C4-2B (cell line): ENCODE measurements around the gene SNAPC2.
A peak's percentile ranks its signal among the peaks of the same experiment; 100 is the strongest.
"Not testable (repeated sequence)": the region's sequence is repeated elsewhere in the genome, so short reads cannot be mapped to it uniquely, and the experiment has no call there.

Experiments
- H3K27ac ChIP-seq: fragments of 450-650 bp; 2 replicates; pipeline ENCODE4 v1.5.1; 2017
- ZFX ChIP-seq: fragments of 450-650 bp; IDR thresholded peaks from 2 replicates; pipeline ENCODE4 v1.6.1; 2017
- TF ChIP-seq, protein P1 (sequence below): fragments of 450-650 bp; conservative IDR thresholded peaks from 2 replicates; pipeline ENCODE4 v1.5.1; 2017; ENCODE audit warnings: mild to moderate bottlenecking

The SNAPC2 gene

DNA sequence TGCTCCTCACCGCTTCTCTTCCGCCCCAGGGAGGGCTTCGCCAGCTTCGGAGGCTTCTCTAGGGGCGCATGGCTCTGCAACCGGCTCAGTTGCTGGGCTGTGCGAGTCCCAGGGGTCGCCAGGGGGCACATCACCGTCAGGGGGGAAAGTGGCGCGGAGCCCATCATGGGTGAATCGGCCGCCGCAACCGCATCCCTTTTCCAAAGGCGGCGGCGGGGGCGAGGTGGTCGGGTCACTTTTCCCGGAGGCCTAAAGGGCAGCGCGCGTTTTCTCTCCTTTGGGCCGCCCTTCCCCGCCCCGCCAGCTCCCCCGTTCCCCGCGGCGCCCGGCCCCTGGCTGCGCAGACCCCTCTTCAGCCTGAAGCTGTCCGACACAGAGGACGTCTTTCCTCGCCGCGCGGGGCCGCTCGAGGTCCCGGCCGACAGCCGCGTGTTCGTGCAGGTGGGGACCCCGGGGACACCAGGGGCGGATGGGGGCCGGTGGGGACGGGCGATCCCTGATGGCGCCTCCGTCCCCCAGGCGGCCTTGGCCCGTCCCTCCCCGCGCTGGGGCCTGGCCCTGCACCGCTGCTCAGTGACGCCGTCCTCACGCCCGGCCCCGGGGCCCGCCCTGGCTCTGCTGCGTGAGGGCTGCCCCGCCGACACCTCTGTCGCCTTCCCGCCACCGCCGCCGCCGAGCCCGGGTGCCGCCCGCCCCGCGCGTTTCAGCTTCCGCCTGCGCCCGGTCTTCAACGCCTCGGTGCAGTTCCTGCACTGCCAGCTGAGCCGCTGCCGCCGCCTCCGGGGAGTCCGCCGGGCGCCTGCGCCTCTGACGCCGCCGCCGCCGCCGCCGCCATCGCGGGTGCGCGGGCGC lies 3.8 kb upstream of the SNAPC2 start:
- peak overlapping the region; percentile 78 for H3K27ac ChIP-seq
- peak; percentile 81; the same call in 1 of the 2 replicates for TF ChIP-seq ZFX
- TF ChIP-seq, protein P1, sequence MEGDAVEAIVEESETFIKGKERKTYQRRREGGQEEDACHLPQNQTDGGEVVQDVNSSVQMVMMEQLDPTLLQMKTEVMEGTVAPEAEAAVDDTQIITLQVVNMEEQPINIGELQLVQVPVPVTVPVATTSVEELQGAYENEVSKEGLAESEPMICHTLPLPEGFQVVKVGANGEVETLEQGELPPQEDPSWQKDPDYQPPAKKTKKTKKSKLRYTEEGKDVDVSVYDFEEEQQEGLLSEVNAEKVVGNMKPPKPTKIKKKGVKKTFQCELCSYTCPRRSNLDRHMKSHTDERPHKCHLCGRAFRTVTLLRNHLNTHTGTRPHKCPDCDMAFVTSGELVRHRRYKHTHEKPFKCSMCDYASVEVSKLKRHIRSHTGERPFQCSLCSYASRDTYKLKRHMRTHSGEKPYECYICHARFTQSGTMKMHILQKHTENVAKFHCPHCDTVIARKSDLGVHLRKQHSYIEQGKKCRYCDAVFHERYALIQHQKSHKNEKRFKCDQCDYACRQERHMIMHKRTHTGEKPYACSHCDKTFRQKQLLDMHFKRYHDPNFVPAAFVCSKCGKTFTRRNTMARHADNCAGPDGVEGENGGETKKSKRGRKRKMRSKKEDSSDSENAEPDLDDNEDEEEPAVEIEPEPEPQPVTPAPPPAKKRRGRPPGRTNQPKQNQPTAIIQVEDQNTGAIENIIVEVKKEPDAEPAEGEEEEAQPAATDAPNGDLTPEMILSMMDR, result no peak; the same call in 1 of the 2 replicates

DNA sequence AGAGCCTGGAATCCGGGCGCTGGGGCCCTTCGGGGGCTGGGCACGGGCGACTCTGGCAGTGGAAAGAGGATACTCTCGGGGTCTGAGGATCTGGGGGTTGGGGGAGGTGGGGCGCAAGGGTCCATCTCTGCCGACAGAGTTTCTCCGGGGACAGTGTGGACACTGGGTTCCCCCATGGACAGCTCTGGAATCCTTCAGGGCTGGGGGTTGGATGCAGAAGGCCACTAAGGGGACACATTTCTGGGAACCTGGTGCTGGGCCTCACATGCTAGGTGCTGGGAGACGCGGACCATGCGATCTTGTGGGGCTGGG lies 3.2 kb upstream of the SNAPC2 start:
- peak overlapping the region; percentile 78 for H3K27ac ChIP-seq
- TF ChIP-seq, protein P1, result no peak
- TF ChIP-seq ZFX, result no peak

DNA sequence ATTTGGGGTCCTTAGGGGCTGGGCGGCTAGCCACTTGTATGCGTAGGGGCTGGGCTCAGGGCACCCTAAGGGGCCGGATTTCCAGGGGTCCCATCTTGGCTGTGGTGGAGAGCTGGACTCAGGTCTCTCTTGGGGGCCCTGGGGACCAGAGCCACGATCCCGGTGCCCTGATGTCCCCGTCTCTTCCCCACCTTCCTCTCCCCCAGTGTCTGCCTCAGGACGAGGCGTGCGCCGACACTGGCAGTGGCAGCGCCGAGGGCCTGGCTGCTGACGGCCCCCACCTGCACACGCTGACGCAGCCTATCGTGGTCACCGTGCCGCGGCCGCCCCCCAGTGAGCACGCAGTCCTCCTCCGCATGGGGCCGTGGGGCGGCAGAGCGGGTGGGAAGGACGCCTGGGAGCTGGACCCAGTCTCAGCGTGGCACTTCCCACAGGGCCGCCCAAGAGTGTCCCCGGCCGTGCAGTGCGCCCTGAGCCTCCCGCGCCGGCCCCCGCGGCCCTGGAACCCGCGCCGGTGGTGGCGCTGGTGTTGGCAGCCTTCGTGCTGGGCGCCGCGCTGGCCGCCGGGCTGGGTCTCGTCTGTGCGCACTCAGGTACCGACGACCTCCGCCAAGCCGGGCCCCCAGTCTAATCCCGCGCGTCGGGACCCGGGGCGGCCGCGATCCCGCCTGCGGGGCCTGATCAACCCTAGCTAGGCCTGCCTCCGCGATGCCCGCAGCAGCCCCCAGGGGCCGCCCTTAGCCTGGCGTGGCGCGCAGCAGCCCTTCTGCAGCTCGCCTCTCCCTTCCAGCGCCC lies 2.7 kb upstream of the SNAPC2 start:
- peak overlapping the region; percentile 78 for H3K27ac ChIP-seq
- TF ChIP-seq, protein P1, result no peak; the same call in 1 of the 2 replicates
- no peak for TF ChIP-seq ZFX

DNA sequence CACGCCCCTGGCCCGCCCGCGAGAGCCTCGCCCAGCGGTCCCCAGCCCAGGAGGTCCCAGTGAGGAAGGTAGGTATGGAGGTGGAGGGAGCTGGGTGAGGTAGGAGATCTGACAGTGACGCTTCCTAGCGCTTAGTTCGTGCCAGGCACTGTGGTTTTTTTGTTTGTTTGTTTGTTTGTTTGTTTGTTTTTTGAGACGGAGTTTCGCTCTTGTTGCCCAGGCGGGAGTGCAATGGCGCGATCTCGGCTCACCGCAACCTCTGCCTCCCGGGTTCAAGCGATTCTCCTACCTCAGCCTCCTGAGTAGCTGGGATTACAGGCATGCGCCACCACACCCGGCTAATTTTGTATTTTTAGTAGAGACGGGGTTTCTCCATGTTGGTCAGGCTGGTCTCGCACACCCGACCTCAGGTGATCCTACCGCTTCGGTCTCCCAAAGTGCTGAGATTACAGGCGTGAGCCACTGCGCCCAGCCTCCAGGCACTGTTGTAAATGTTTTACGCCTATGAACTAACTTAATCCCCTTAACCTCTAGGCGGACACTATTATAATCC lies 2.0 kb upstream of the SNAPC2 start:
- H3K27ac ChIP-seq, result not testable (repeated sequence)

DNA sequence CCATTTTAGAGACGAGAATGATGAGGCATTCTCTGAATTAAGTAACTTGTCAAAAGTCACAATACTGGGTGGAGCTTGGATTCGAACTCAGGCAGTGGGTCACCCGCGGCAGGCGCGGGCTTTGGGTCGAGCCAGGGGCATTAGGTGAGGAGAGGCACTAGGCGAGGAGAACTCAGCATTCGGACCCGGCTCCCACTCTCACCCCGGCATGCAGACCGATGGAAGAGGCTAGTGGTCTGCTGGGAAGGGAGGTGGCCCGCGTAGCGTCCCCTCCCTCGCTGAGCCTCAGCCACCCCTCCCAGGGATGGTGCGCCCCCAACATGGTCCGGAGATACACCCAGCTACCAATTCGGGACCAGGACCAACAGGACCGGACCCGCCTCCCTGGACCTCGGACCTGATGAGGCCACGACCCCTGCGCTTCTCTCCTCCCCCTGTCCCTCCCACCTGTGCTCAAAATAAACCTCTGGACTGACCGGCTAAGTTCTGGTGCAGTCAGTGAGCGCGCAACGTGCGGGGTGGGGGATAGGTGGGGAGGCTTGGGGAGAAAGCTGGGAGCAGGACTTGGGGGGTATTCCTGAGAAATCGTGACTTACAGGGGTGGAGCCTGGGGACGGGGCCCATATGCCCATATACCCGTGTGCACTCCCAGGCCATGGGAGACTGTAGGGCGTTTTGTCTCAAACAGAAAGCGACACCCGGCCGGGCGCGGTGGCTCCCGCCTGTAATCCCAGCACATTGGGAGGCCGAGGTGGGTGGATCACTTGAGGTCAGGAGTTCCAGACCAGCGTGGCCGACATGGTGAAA lies 1.3 kb upstream of the SNAPC2 start:
- TF ChIP-seq, protein P1, result no peak
- TF ChIP-seq ZFX, result no peak
- no peak overlapping the region for H3K27ac ChIP-seq

DNA sequence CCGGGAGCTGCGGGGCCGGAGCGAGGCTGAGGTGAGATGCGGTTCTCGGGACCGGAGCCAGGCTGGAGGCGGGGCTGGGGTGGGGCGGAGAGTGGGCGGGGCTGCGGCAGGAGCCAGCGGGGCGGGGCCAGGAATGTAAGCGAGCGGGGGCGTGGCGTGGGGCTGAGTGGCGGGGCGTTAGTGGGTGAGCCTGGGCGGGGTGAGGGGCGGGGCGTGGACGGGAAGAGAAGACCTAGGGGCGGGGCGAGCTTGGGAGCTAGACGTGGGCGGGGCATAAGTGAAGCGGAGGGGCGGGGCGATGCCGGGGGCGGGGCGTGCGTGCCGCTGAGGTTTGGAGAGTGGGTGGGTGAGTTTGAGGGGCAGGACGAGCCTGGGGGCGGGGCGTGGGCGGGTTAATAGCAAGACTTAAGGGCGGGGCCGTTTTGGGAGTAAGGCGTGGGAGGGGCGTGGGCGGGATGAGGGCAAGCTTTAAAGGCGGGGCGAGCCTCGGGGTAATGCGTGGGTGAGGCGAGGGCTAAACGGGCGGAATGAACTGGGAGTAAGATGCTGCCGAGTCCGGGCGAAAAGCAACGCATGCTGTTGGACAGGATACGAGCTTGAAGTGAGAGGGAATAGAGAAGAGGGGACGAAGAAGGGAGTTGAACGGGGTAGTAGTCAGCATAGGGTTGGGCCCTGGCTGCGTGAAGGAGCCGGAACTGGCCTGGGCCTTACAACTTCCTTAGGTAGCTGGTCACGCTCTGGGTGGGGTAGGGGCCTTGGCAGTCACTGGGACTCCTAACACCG lies 572 bp downstream of the SNAPC2 start:
- TF ChIP-seq, protein P1, result no peak
- peak; percentile 37; the same call in 1 of the 2 replicates for TF ChIP-seq ZFX
- H3K27ac ChIP-seq, result peak overlapping the region; percentile 83
